SU-DHL-6 (cell line): ENCODE measurements around the gene EPSTI1.

Source experiments
- H2AFZ ChIP-seq: fragments of 200-600 bp; sonication (generic); 2 replicates; pipeline ENCODE4 v1.6.1; 2014; ENCODE audit warnings: low read depth, mild to moderate bottlenecking, moderate library complexity, mixed read lengths, antibody characterized with exemption, low read length; ENCODE audit not compliant: severe bottlenecking
- H3F3A ChIP-seq: fragments of 200-600 bp; shearing (Covaris generic); 2 replicates; pipeline ENCODE4 v1.6.0; 2016; ENCODE audit warnings: antibody characterized with exemption, mild to moderate bottlenecking; ENCODE audit not compliant: insufficient read depth
- H3K27ac ChIP-seq: fragments of 200-600 bp; sonication (generic); 2 replicates; pipeline ENCODE4 v1.5.1; 2016; ENCODE audit warnings: low read depth, mild to moderate bottlenecking, low read length, moderate library complexity, mixed read lengths
- H3K27me3 ChIP-seq: fragments of 200-600 bp; sonication (generic), shearing (Covaris generic); 2 replicates; pipeline ENCODE4 v1.6.0; 2014; ENCODE audit warnings: mild to moderate bottlenecking, low read length
- H3K36me3 ChIP-seq: fragments of 200-600 bp; sonication (generic); 2 replicates; pipeline ENCODE4 v1.6.1; 2014; ENCODE audit warnings: mild to moderate bottlenecking, low read length, mixed read lengths
- H3K4me2 ChIP-seq: fragments of 300-600, 200-600 bp; shearing (Covaris generic), sonication (generic); 2 replicates; pipeline ENCODE4 v1.6.0; 2014; ENCODE audit warnings: low read length, low read depth, mild to moderate bottlenecking; ENCODE audit not compliant: poor library complexity, severe bottlenecking
- H3K4me3 ChIP-seq: fragments of 200-600 bp; sonication (generic); 2 replicates; pipeline ENCODE4 v1.5.1; 2014; ENCODE audit warnings: antibody characterized with exemption, low read length, mild to moderate bottlenecking, mixed read lengths; ENCODE audit not compliant: insufficient read depth, poor library complexity, severe bottlenecking
- H3K79me2 ChIP-seq: fragments of 200-600 bp; sonication (generic); 2 replicates; pipeline ENCODE4 v1.6.1; 2014; ENCODE audit warnings: mild to moderate bottlenecking, low read length, moderate library complexity; ENCODE audit not compliant: insufficient read depth
- H3K9ac ChIP-seq: fragments of 200-600 bp; sonication (generic); 2 replicates; pipeline ENCODE4 v1.7.0; 2014; ENCODE audit warnings: mild to moderate bottlenecking, low read length
- H3K9me2 ChIP-seq: fragments of 200-600 bp; sonication (generic); replicated peaks from 2 replicates; pipeline ENCODE4 v1.6.1; 2014; ENCODE audit warnings: low read length; ENCODE audit not compliant: insufficient read depth
- H3K9me3 ChIP-seq: fragments of 200-600 bp; sonication (generic); 2 replicates; pipeline ENCODE4 v1.6.1; 2014; ENCODE audit warnings: low read length, mixed read lengths; ENCODE audit not compliant: insufficient read depth
- H4K20me1 ChIP-seq: fragments of 200-600 bp; sonication (generic); 2 replicates; pipeline ENCODE4 v1.6.1; 2014; ENCODE audit warnings: low read depth, mild to moderate bottlenecking, antibody characterized with exemption, low read length, moderate library complexity, mixed read lengths
- EZH2phosphoT487 ChIP-seq: fragments of 200-600 bp; sonication (generic), shearing (Covaris generic); conservative IDR thresholded peaks from 2 replicates; pipeline ENCODE4 v1.6.1; 2018; ENCODE audit warnings: mild to moderate bottlenecking, antibody characterized with exemption, low read length, moderate library complexity, mixed read lengths
- TF ChIP-seq, protein P1 (sequence below): fragments of 200-600 bp; sonication (generic); IDR thresholded peaks from one replicate; pipeline ENCODE4 v1.5.1; 2017; ENCODE audit warnings: antibody characterized with exemption, mild to moderate bottlenecking, low read length, moderate library complexity; ENCODE audit not compliant: insufficient read depth, poor library complexity, severe bottlenecking

EPSTI1 gene

DNA sequence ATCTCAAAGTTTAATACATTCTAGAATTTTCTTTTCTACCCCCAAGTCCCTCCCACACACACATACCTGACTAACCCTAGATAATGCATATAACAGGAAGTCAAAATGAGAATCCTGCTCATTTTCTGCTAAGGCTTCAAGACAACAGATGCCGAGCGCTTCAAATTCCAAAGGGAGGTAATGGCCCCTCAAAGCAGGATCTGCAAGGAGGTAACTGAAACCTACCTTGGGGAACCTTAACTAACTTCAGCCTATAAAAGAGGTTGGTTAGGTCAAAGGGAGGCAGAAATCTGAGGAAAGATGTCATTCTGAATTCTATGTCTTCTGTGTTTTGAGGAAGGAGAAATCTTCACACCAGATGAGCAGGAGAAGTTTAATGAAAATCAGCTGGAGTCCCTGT lies 26.8 kb downstream of the EPSTI1 start:
- Histone ChIP-seq H2AFZ (no peak overlapping the region), H3K9ac (no peak overlapping the region), H3K27me3 (no peaks in the 10 kb centered on the region), H3K9me2 (no peaks in the 10 kb centered on the region), H3K4me2 (no peak overlapping the region), H3K79me2 (no peaks in the 10 kb centered on the region), H3K27ac (no peak overlapping the region), H3K4me3 (no peak overlapping the region), H4K20me1 (no peaks in the 10 kb centered on the region), H3K36me3 (no peaks in the 10 kb centered on the region), H3F3A (no peaks in the 10 kb centered on the region), H3K9me3 (no peaks in the 10 kb centered on the region)
- no peak for TF ChIP-seq EZH2phosphoT487
- TF ChIP-seq, protein P1, sequence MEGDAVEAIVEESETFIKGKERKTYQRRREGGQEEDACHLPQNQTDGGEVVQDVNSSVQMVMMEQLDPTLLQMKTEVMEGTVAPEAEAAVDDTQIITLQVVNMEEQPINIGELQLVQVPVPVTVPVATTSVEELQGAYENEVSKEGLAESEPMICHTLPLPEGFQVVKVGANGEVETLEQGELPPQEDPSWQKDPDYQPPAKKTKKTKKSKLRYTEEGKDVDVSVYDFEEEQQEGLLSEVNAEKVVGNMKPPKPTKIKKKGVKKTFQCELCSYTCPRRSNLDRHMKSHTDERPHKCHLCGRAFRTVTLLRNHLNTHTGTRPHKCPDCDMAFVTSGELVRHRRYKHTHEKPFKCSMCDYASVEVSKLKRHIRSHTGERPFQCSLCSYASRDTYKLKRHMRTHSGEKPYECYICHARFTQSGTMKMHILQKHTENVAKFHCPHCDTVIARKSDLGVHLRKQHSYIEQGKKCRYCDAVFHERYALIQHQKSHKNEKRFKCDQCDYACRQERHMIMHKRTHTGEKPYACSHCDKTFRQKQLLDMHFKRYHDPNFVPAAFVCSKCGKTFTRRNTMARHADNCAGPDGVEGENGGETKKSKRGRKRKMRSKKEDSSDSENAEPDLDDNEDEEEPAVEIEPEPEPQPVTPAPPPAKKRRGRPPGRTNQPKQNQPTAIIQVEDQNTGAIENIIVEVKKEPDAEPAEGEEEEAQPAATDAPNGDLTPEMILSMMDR = no peak

GRCh38 chr13:42964761-42965161 lies 27.3 kb downstream of the EPSTI1 start:
- Histone ChIP-seq H3F3A (no peaks in the 10 kb centered on the region), H3K27me3 (no peaks in the 10 kb centered on the region), H2AFZ (no peak overlapping the region), H3K9me2 (no peaks in the 10 kb centered on the region), H3K9me3 (no peaks in the 10 kb centered on the region), H3K4me3 (no peak overlapping the region), H3K27ac (no peak overlapping the region), H4K20me1 (no peaks in the 10 kb centered on the region), H3K4me2 (no peak overlapping the region), H3K9ac (no peak overlapping the region), H3K36me3 (no peaks in the 10 kb centered on the region), H3K79me2 (no peaks in the 10 kb centered on the region)
- TF ChIP-seq EZH2phosphoT487 = no peak
- TF ChIP-seq, protein P1 = no peak

GRCh38 chr13:42959615-42960014 lies 32.4 kb downstream of the EPSTI1 start:
- Histone ChIP-seq H3K9ac (no peak overlapping the region), H3K4me3 (no peak overlapping the region), H3K9me3 (no peaks in the 10 kb centered on the region), H3K27me3 (no peaks in the 10 kb centered on the region), H3F3A (no peaks in the 10 kb centered on the region), H4K20me1 (no peaks in the 10 kb centered on the region), H3K9me2 (no peaks in the 10 kb centered on the region), H3K79me2 (no peaks in the 10 kb centered on the region), H3K4me2 (no peak overlapping the region), H3K36me3 (no peaks in the 10 kb centered on the region), H3K27ac (no peak overlapping the region), H2AFZ (no peak overlapping the region)
- no peak for TF ChIP-seq EZH2phosphoT487
- TF ChIP-seq, protein P1 = no peak

DNA sequence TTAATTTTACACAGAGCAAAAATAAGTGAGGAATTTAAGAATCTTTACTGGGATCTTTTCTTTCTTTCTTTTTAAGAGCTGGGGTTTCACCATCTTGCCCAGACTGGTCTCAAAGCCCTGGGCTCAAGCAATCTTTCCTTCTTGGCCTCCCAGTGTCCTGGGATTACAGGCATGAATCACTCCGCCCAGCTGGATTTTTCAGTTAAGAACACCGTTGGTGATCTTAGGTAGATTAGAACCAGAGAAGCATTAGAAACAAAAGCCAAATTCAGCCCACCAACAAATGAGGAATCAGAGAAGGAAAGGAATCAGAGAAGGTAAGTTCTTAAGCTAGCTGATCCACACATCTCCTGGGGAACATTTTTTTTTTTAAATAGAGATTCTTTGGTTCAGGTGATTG lies 34.2 kb downstream of the EPSTI1 start:
- H3K4me2 ChIP-seq = no peak overlapping the region
- no peaks in the 10 kb centered on the region for H4K20me1 ChIP-seq
- H3K36me3 ChIP-seq = no peaks in the 10 kb centered on the region
- no peaks in the 10 kb centered on the region for H3K27me3 ChIP-seq
- TF ChIP-seq, protein P1 = no peak
- no peak for TF ChIP-seq EZH2phosphoT487
- no peaks in the 10 kb centered on the region for H3K79me2 ChIP-seq
- H2AFZ ChIP-seq = no peak overlapping the region
- H3K9ac ChIP-seq = no peak overlapping the region
- no peaks in the 10 kb centered on the region for H3K9me3 ChIP-seq
- H3K9me2 ChIP-seq = no peaks in the 10 kb centered on the region
- H3K27ac ChIP-seq = no peak overlapping the region
- no peaks in the 10 kb centered on the region for H3F3A ChIP-seq
- H3K4me3 ChIP-seq = no peak overlapping the region
